Muscle layer of colon (tissue), 2 donors: ENCODE results near the gene MRC2.

Experiments used
- H3K27ac ChIP-seq: one replicate; pipeline ENCODE4 v1.7.0; 2013; ENCODE audit warnings: low read depth, mild to moderate bottlenecking, low read length, moderate library complexity
- H3K27me3 ChIP-seq, 2 donors: one replicate each; pipeline ENCODE4 v1.7.0; 2013; ENCODE audit warnings: low read length in 2 of 2, mild to moderate bottlenecking in 2 of 2; ENCODE audit not compliant: insufficient read depth in 2 of 2, control insufficient read depth in 1 of 2
- H3K36me3 ChIP-seq: one replicate; pipeline ENCODE4 v1.7.0; 2013; ENCODE audit warnings: mild to moderate bottlenecking, low read length; ENCODE audit not compliant: insufficient read depth
- H3K4me1 ChIP-seq: one replicate; pipeline ENCODE4 v1.7.0; 2013; ENCODE audit warnings: mild to moderate bottlenecking, low read length; ENCODE audit not compliant: insufficient read depth
- H3K4me3 ChIP-seq, 2 donors: one replicate each; pipeline ENCODE4 v1.7.0; 2013; ENCODE audit warnings: low read length in 2 of 2, low read depth in 1 of 2, mild to moderate bottlenecking in 1 of 2, moderate library complexity in 1 of 2
- H3K9ac ChIP-seq: one replicate; pipeline ENCODE4 v1.7.0; 2013; ENCODE audit warnings: low read length
- H3K9me3 ChIP-seq: one replicate; pipeline ENCODE4 v1.7.0; 2013; ENCODE audit warnings: mild to moderate bottlenecking, low read length
- donor health status: abdominal sarcoma.
- donor health status: Adenocarcinoma of cecum.

MRC2 gene

GRCh38 chr17:62666801-62667591 is 39.5 kb downstream of the MRC2 start:
- no peaks in the 10 kb centered on the region for H3K9me3 ChIP-seq
- no peaks in the 10 kb centered on the region for H3K4me1 ChIP-seq
- no peaks in the 10 kb centered on the region for H3K36me3 ChIP-seq
- no peak overlapping the region for H3K4me3 ChIP-seq
- H3K9ac ChIP-seq, result no peak overlapping the region
- H3K27ac ChIP-seq, result no peak overlapping the region
- no peaks in the 10 kb centered on the region for H3K27me3 ChIP-seq

- no peak overlapping the region for H3K27ac ChIP-seq
- H3K36me3 ChIP-seq, result no peaks in the 10 kb centered on the region
- no peak overlapping the region for H3K9ac ChIP-seq
- H3K27me3 ChIP-seq, result no peaks in the 10 kb centered on the region
- H3K4me3 ChIP-seq, result no peak overlapping the region
- H3K9me3 ChIP-seq, result no peaks in the 10 kb centered on the region
- H3K4me1 ChIP-seq, result no peaks in the 10 kb centered on the region
These were observed 40.8 kb downstream of the MRC2 start for GRCh38 chr17:62668091-62668804.

GRCh38 chr17:62670202-62670821 is 42.8 kb downstream of the MRC2 start:
- Histone ChIP-seq H3K9ac (no peak overlapping the region), H3K36me3 (no peaks in the 10 kb centered on the region), H3K4me3 (no peak overlapping the region), H3K9me3 (no peaks in the 10 kb centered on the region), H3K4me1 (peaks cover 3% of the 10 kb centered on the region), H3K27ac (no peak overlapping the region), H3K27me3 (no peaks in the 10 kb centered on the region)

- no peaks in the 10 kb centered on the region for H3K36me3 ChIP-seq
- no peak overlapping the region for H3K27ac ChIP-seq
- H3K27me3 ChIP-seq, result no peaks in the 10 kb centered on the region
- no peak overlapping the region for H3K9ac ChIP-seq
- H3K4me3 ChIP-seq, result no peak overlapping the region
- no peaks in the 10 kb centered on the region for H3K9me3 ChIP-seq
- H3K4me1 ChIP-seq, result peaks cover 7% of the 10 kb centered on the region
These were observed 44.1 kb downstream of the MRC2 start for GRCh38 chr17:62671553-62671952.

- Histone ChIP-seq H3K9me3 (no peaks in the 10 kb centered on the region), H3K9ac (no peak overlapping the region), H3K27ac (no peak overlapping the region), H3K27me3 (no peaks in the 10 kb centered on the region), H3K4me3 (no peak overlapping the region), H3K4me1 (peaks cover 7% of the 10 kb centered on the region), H3K36me3 (no peaks in the 10 kb centered on the region)
These were observed 45.5 kb downstream of the MRC2 start for GRCh38 chr17:62672957-62673356.

- Histone ChIP-seq H3K27ac (no peak overlapping the region), H3K4me3 (no peak overlapping the region), H3K36me3 (no peaks in the 10 kb centered on the region), H3K9me3 (no peaks in the 10 kb centered on the region), H3K9ac (no peak overlapping the region), H3K27me3 (no peaks in the 10 kb centered on the region), H3K4me1 (peaks cover 7% of the 10 kb centered on the region)
These were observed 46.3 kb downstream of the MRC2 start for GRCh38 chr17:62673614-62674362.

- H3K9me3 ChIP-seq, result no peaks in the 10 kb centered on the region
- H3K4me3 ChIP-seq, result no peak overlapping the region
- no peaks in the 10 kb centered on the region for H3K36me3 ChIP-seq
- H3K9ac ChIP-seq, result no peak overlapping the region
- no peaks in the 10 kb centered on the region for H3K27me3 ChIP-seq
- peaks cover 7% of the 10 kb centered on the region for H3K4me1 ChIP-seq
- no peak overlapping the region for H3K27ac ChIP-seq
These were observed 46.9 kb downstream of the MRC2 start for GRCh38 chr17:62674363-62674739.

GRCh38 chr17:62674841-62675240 is 47.4 kb downstream of the MRC2 start:
- Histone ChIP-seq H3K27ac (no peak overlapping the region), H3K4me1 (peaks cover 7% of the 10 kb centered on the region), H3K36me3 (no peaks in the 10 kb centered on the region), H3K4me3 (no peak overlapping the region), H3K9ac (no peak overlapping the region), H3K27me3 (no peaks in the 10 kb centered on the region), H3K9me3 (no peaks in the 10 kb centered on the region)

- Histone ChIP-seq H3K9me3 (no peaks in the 10 kb centered on the region), H3K36me3 (no peaks in the 10 kb centered on the region), H3K27ac (no peak overlapping the region), H3K27me3 (no peaks in the 10 kb centered on the region), H3K4me3 (no peak overlapping the region), H3K4me1 (peaks cover 7% of the 10 kb centered on the region), H3K9ac (no peak overlapping the region)
These were observed 47.8 kb downstream of the MRC2 start for GRCh38 chr17:62675260-62675659.

- Histone ChIP-seq H3K36me3 (no peaks in the 10 kb centered on the region), H3K4me3 (no peak overlapping the region), H3K9ac (no peak overlapping the region), H3K9me3 (no peaks in the 10 kb centered on the region), H3K27ac (no peak overlapping the region), H3K4me1 (peaks cover 7% of the 10 kb centered on the region), H3K27me3 (no peaks in the 10 kb centered on the region)
These were observed 48.2 kb downstream of the MRC2 start for GRCh38 chr17:62675701-62676100.

GRCh38 chr17:62676231-62676943 is 48.9 kb downstream of the MRC2 start:
- no peak overlapping the region for H3K9ac ChIP-seq
- H3K27ac ChIP-seq, result no peak overlapping the region
- no peaks in the 10 kb centered on the region for H3K36me3 ChIP-seq
- H3K4me3 ChIP-seq, result no peak overlapping the region
- peaks cover 7% of the 10 kb centered on the region for H3K4me1 ChIP-seq
- no peaks in the 10 kb centered on the region for H3K9me3 ChIP-seq
- no peaks in the 10 kb centered on the region for H3K27me3 ChIP-seq
